Neuronal stem cell (in vitro differentiated cells): ENCODE data around the gene JHY.

Experiments
- DNase-seq: peaks from one replicate; pipeline ENCODE4 v3.0.0-alpha.2; 2013; ENCODE audit warnings: low spot score
- H2AFZ ChIP-seq: one replicate; pipeline ENCODE4 v1.6.1; 2013; ENCODE audit warnings: mild to moderate bottlenecking, low read length, inconsistent platforms
- H2AK5ac ChIP-seq: 2 replicates; pipeline ENCODE4 v1.6.1; 2013; ENCODE audit warnings: low read depth, mild to moderate bottlenecking, inconsistent platforms, low read length, moderate library complexity, mixed read lengths
- H2BK120ac ChIP-seq: 2 replicates; pipeline ENCODE4 v1.6.1; 2013; ENCODE audit warnings: low read depth, mild to moderate bottlenecking, inconsistent platforms, low read length, moderate library complexity, mixed read lengths
- H2BK12ac ChIP-seq: one replicate; pipeline ENCODE4 v1.6.1; 2013; ENCODE audit warnings: low read length, inconsistent platforms
- H2BK15ac ChIP-seq: 2 replicates; pipeline ENCODE4 v1.6.1; 2013; ENCODE audit warnings: mild to moderate bottlenecking, low read length, inconsistent platforms, mixed read lengths
- H2BK5ac ChIP-seq: one replicate; pipeline ENCODE4 v1.6.1; 2013; ENCODE audit warnings: inconsistent platforms, mild to moderate bottlenecking, low read length, moderate library complexity
- H3K14ac ChIP-seq: one replicate; pipeline ENCODE4 v1.6.1; 2013; ENCODE audit warnings: low read length, inconsistent platforms
- H3K18ac ChIP-seq: 2 replicates; pipeline ENCODE4 v1.6.1; 2013; ENCODE audit warnings: low read length, inconsistent platforms
- H3K23ac ChIP-seq: 2 replicates; pipeline ENCODE4 v1.6.1; 2013; ENCODE audit warnings: low read depth, mild to moderate bottlenecking, mixed read lengths, low read length, inconsistent platforms; ENCODE audit not compliant: poor library complexity
- H3K27ac ChIP-seq: replicated peaks from 3 replicates; pipeline ENCODE4 v1.5.1; 2013; ENCODE audit warnings: low read length, inconsistent platforms
- H3K27me3 ChIP-seq, 3 experiments: 2 replicates each; pipeline ENCODE4 v1.6.1; 2013; ENCODE audit warnings: low read length in 3 of 3, mild to moderate bottlenecking in 2 of 3, inconsistent platforms in 1 of 3, low read depth in 1 of 3, mixed read lengths in 1 of 3, moderate library complexity in 1 of 3; ENCODE audit not compliant: control insufficient read depth in 3 of 3, insufficient read depth in 3 of 3
- H3K36me3 ChIP-seq, 2 donors: replicated peaks in 1 of 2; 2 replicates each; pipeline ENCODE4 v1.6.1; 2013; ENCODE audit warnings: low read length in 2 of 2; ENCODE audit not compliant: control insufficient read depth in 2 of 2, insufficient read depth in 2 of 2
- H3K4ac ChIP-seq: 2 replicates; pipeline ENCODE4 v1.6.1; 2013; ENCODE audit warnings: inconsistent platforms, mild to moderate bottlenecking, low read length, moderate library complexity
- H3K4me1 ChIP-seq, 2 donors: 1 replicate in 1 of 2; 2 replicates in 1 of 2; pipeline ENCODE4 v1.6.1; 2013; ENCODE audit warnings: low read length in 2 of 2, low read depth in 1 of 2; ENCODE audit not compliant: control insufficient read depth in 2 of 2, insufficient read depth in 1 of 2
- H3K4me2 ChIP-seq: one replicate; pipeline ENCODE4 v1.6.1; 2013; ENCODE audit warnings: mild to moderate bottlenecking, low read length, inconsistent platforms; ENCODE audit not compliant: insufficient read depth, poor library complexity, severe bottlenecking
- H3K4me3 ChIP-seq, 2 donors: 2 replicates each; pipeline ENCODE4 v1.5.1; 2013; ENCODE audit warnings: low read length in 2 of 2, mild to moderate bottlenecking in 2 of 2, inconsistent platforms in 1 of 2, moderate library complexity in 1 of 2
- H3K79me1 ChIP-seq: one replicate; pipeline ENCODE4 v1.6.1; 2013; ENCODE audit warnings: low read depth, mild to moderate bottlenecking, inconsistent platforms, low read length, moderate library complexity
- H3K9ac ChIP-seq: one replicate; pipeline ENCODE4 v1.6.1; 2013; ENCODE audit warnings: mild to moderate bottlenecking, low read depth, low read length, inconsistent platforms; ENCODE audit not compliant: poor library complexity
- H3K9me3 ChIP-seq, 2 donors: replicated peaks in 1 of 2; 2 replicates each; pipeline versions ENCODE3 to v1.6.1; 2013; ENCODE audit warnings: low read length in 2 of 2, mild to moderate bottlenecking in 2 of 2, inconsistent platforms in 1 of 2, low read depth in 1 of 2, mixed read lengths in 1 of 2, moderate library complexity in 1 of 2; ENCODE audit not compliant: control insufficient read depth in 2 of 2, insufficient read depth in 1 of 2
- H4K8ac ChIP-seq: one replicate; pipeline ENCODE4 v1.6.1; 2013; ENCODE audit warnings: low read depth, mild to moderate bottlenecking, inconsistent platforms, low read length, moderate library complexity
- H4K91ac ChIP-seq: one replicate; pipeline ENCODE4 v1.6.1; 2013; ENCODE audit warnings: low read length, low read depth, mild to moderate bottlenecking, inconsistent platforms; ENCODE audit not compliant: poor library complexity
- WGBS, 2 donors: extraction: QIAGEN DNeasy Blood & Tissue Kit; methylation state at CpG; one replicate each; pipeline ENCODE4 v1.1.7; 2013; ENCODE audit warnings: missing lambda C conversion rate in 2 of 2, mixed read lengths in 1 of 2; ENCODE audit not compliant: insufficient read length in 2 of 2, insufficient replicate concordance in 1 of 2; ENCODE audit errors: extremely low coverage in 2 of 2; 5-methylcytosine and 5-hydroxymethylcytosine counted together

JHY gene

GRCh38 chr11:122863704-122864326, 18.7 kb upstream of the JHY start:
- no peak overlapping the region for H3K4me3 ChIP-seq
- WGBS, 2 donors = no CpG with 5 or more reads among the region's 7 CpGs

GRCh38 chr11:122864386-122865115, 18.0 kb upstream of the JHY start:
- Histone ChIP-seq H2AFZ (no peak overlapping the region), H3K4me3 (no peak overlapping the region), H2AK5ac (no peak overlapping the region), H2BK120ac (no peak overlapping the region), H2BK5ac (no peak overlapping the region), H3K14ac (no peak overlapping the region), H3K4me1 (no peaks in the 10 kb centered on the region), H3K9ac (no peak overlapping the region), H3K27ac (no peak overlapping the region), H3K36me3 (no peaks in the 10 kb centered on the region), H3K18ac (no peak overlapping the region), H3K4me2 (no peak overlapping the region), H3K9me3 (no peaks in the 10 kb centered on the region), H4K91ac (no peak overlapping the region), H3K79me1 (no peaks in the 10 kb centered on the region), H4K8ac (no peak overlapping the region), H3K27me3 (peaks cover 0 to 29% (median 0%) of the 10 kb centered on the region in 3 experiments), H3K4ac (no peak overlapping the region), H2BK15ac (no peak overlapping the region), H2BK12ac (no peak overlapping the region), H3K23ac (no peak overlapping the region)
- WGBS, 2 donors = no CpG with 5 or more reads among the region's 7 CpGs
- DNase-seq = no peak

More at GRCh38 chr11:122863704-122864326, 18.7 kb upstream of the JHY start:
- Histone ChIP-seq H3K9ac (no peak overlapping the region), H3K4ac (no peak overlapping the region), H3K4me2 (no peak overlapping the region), H2BK5ac (no peak overlapping the region), H2BK120ac (no peak overlapping the region), H3K23ac (no peak overlapping the region), H3K18ac (no peak overlapping the region), H4K91ac (no peak overlapping the region), H2BK12ac (no peak overlapping the region), H3K27ac (no peak overlapping the region), H3K14ac (no peak overlapping the region), H3K36me3 (no peaks in the 10 kb centered on the region), H2AK5ac (no peak overlapping the region), H4K8ac (no peak overlapping the region), H3K9me3 (no peaks in the 10 kb centered on the region), H2AFZ (no peak overlapping the region), H3K79me1 (no peaks in the 10 kb centered on the region), H3K27me3 (peaks cover 0 to 24% (median 0%) of the 10 kb centered on the region in 3 experiments), H2BK15ac (no peak overlapping the region), H3K4me1 (no peaks in the 10 kb centered on the region)
- DNase-seq = no peak

DNA sequence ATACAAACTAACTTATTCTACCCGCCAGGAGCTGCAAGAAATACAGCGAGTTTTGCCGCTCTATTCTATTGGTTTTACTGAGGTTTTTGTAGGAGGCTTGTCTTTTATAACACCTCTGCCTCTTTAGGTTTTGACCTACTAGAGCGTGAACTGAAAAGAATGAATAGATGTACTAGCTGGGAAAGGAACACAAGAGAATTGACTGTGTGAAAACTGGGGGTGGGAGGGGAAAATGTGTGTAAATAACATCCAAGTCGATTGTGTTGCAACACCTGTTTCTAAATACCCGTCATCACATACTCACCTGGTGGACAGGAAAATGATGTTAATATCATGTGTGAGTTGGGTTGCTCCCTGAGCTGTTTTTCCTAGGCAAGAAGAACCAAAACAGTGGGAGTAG, 12.9 kb upstream of the JHY start:
- Histone ChIP-seq H2BK12ac (no peak overlapping the region), H3K79me1 (no peaks in the 10 kb centered on the region), H3K23ac (no peak overlapping the region), H3K4ac (no peak overlapping the region), H2BK15ac (no peak overlapping the region), H3K27me3 (peaks cover 0 to 14% (median 0%) of the 10 kb centered on the region in 3 experiments), H2BK120ac (no peak overlapping the region), H2AFZ (no peak overlapping the region), H2BK5ac (no peak overlapping the region), H4K91ac (no peak overlapping the region), H3K9me3 (no peaks in the 10 kb centered on the region), H3K14ac (no peak overlapping the region), H3K18ac (no peak overlapping the region), H2AK5ac (no peak overlapping the region), H3K27ac (no peak overlapping the region), H3K4me3 (no peak overlapping the region), H3K4me2 (no peak overlapping the region), H3K36me3 (no peaks in the 10 kb centered on the region), H4K8ac (no peak overlapping the region), H3K9ac (no peak overlapping the region), H3K4me1 (no peaks in the 10 kb centered on the region)
- no peak for DNase-seq
- WGBS, 2 donors = no CpG with 5 or more reads among the region's 6 CpGs

DNA sequence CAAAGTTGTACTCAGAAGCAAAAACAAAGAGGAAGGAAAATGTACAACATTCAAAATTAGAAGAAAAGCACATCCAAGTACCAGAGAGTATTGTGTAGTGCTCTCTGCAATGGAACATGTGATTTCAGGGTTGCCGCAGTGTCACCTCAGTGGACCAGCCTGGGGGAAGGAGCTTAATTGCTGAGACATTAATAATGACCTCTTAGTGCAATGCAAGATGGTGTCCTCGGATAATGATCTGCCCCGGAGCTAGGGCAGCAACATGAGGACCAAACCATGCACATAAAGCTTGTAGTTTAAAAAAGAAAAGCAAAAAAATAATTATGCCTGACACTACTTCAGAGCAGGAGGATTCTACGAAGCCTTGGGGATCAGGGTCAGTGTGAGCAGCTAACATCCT, 11.3 kb upstream of the JHY start:
- Histone ChIP-seq H3K4me1 (no peaks in the 10 kb centered on the region), H3K79me1 (no peaks in the 10 kb centered on the region), H2AK5ac (no peak overlapping the region), H2AFZ (no peak overlapping the region), H3K4ac (no peak overlapping the region), H3K27me3 (peaks cover 0 to 9% (median 0%) of the 10 kb centered on the region in 3 experiments), H3K23ac (no peak overlapping the region), H3K27ac (no peak overlapping the region), H4K8ac (no peak overlapping the region), H2BK15ac (no peak overlapping the region), H2BK120ac (no peak overlapping the region), H3K9ac (no peak overlapping the region), H3K36me3 (no peaks in the 10 kb centered on the region), H2BK5ac (no peak overlapping the region), H4K91ac (no peak overlapping the region), H3K18ac (no peak overlapping the region), H2BK12ac (no peak overlapping the region), H3K9me3 (no peaks in the 10 kb centered on the region), H3K4me3 (no peak overlapping the region), H3K14ac (no peak overlapping the region), H3K4me2 (no peak overlapping the region)
- no peak for DNase-seq
- no CpG with 5 or more reads among the region's 4 CpGs for WGBS, 2 donors
